Upper lobe of right lung (tissue), 1 donor: Measurements from ENCODE around the gene MPP2. TPM values are rescaled to one million over a fixed set of nuclear protein-coding genes. Genes with fewer than 3 reads are reported as not detected.

ENCODE experiments used
- ATAC-seq: fragments of 200-7000 bp; cut with Tn5 transposase; one replicate; pipeline ENCODE4 v1.9.1; 2020; ENCODE audit warnings: mild to moderate bottlenecking, moderate library complexity
- DNase-seq: peaks from one replicate; pipeline ENCODE4 v3.0.0-alpha.2; 2020
- H3K27ac ChIP-seq: fragments of 200-600 bp; one replicate; pipeline ENCODE4 v1.8.0; 2022
- H3K27me3 ChIP-seq: fragments of 200-600 bp; one replicate; pipeline ENCODE4 v1.8.0; 2022; ENCODE audit warnings: mild to moderate bottlenecking
- H3K36me3 ChIP-seq: fragments of 200-600 bp; one replicate; pipeline ENCODE4 v1.8.0; 2022
- H3K4me1 ChIP-seq: fragments of 200-600 bp; one replicate; pipeline ENCODE4 v1.8.0; 2022
- H3K4me3 ChIP-seq: fragments of 200-600 bp; one replicate; pipeline ENCODE4 v1.8.0; 2022; ENCODE audit warnings: mild to moderate bottlenecking
- H3K9me3 ChIP-seq: fragments of 200-600 bp; one replicate; pipeline ENCODE4 v1.8.0; 2022
- intact Hi-C: fragments of 100-400 bp; cut with DNase I; formaldehyde crosslinking; loops from one replicate; pipeline ENCODE4 v1.11.0; 2022
- long read RNA-seq: library from polyadenylated mRNA; unstranded; transcript quantifications from one replicate; pipeline ENCODE4 v2.0.0, GENCODE V29; 2021
- total RNA-seq: library from RNA; stranded (reverse); fragmentation: NEBNext Ultra II Directional; extraction: Animal tissue kit (Norgen Biotek cat#: 25700); gene quantifications from one replicate; pipeline ENCODE4 v1.2.1, GENCODE V29; 2021
- TF ChIP-seq, protein P1 (sequence below): fragments of 200-600 bp; IDR thresholded peaks from one replicate; pipeline ENCODE4 v1.8.0; 2022; ENCODE audit warnings: antibody characterized with exemption
- donor health status: DM: no; HTN: yes; CAD: no; lungs with severe emphysema.

Gene MPP2, protein sequence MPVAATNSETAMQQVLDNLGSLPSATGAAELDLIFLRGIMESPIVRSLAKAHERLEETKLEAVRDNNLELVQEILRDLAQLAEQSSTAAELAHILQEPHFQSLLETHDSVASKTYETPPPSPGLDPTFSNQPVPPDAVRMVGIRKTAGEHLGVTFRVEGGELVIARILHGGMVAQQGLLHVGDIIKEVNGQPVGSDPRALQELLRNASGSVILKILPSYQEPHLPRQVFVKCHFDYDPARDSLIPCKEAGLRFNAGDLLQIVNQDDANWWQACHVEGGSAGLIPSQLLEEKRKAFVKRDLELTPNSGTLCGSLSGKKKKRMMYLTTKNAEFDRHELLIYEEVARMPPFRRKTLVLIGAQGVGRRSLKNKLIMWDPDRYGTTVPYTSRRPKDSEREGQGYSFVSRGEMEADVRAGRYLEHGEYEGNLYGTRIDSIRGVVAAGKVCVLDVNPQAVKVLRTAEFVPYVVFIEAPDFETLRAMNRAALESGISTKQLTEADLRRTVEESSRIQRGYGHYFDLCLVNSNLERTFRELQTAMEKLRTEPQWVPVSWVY
- total RNA-seq, result 0.49 TPM
- long read RNA-seq, partial matches to known transcripts, result 3 of 6 reads
- long read RNA-seq, other reads (novel, unspliced or antisense), result 3 of 6 reads

- Histone ChIP-seq H3K27me3 (peaks cover 53% of the 10 kb centered on the region), H3K4me1 (peaks cover 27% of the 10 kb centered on the region), H3K9me3 (no peaks in the 10 kb centered on the region), H3K4me3 (peak within 1 kb of the TSS; percentile 54), H3K36me3 (no peaks in the 10 kb centered on the region), H3K27ac (peak within 1 kb of the TSS; percentile 47)
- DNase-seq, result peak; percentile 75
- intact Hi-C loops, result no loop called here
- TF ChIP-seq, protein P1, sequence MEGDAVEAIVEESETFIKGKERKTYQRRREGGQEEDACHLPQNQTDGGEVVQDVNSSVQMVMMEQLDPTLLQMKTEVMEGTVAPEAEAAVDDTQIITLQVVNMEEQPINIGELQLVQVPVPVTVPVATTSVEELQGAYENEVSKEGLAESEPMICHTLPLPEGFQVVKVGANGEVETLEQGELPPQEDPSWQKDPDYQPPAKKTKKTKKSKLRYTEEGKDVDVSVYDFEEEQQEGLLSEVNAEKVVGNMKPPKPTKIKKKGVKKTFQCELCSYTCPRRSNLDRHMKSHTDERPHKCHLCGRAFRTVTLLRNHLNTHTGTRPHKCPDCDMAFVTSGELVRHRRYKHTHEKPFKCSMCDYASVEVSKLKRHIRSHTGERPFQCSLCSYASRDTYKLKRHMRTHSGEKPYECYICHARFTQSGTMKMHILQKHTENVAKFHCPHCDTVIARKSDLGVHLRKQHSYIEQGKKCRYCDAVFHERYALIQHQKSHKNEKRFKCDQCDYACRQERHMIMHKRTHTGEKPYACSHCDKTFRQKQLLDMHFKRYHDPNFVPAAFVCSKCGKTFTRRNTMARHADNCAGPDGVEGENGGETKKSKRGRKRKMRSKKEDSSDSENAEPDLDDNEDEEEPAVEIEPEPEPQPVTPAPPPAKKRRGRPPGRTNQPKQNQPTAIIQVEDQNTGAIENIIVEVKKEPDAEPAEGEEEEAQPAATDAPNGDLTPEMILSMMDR, result no peak
- peak; percentile 44 for ATAC-seq
Observed at GRCh38 chr17:43907425-43907981, at the start of gene MPP2. TSS of gene MPP2 (minus strand) at chr17:43907536. CDS start at chr17:43904460, 3,076 bp downstream.

DNA sequence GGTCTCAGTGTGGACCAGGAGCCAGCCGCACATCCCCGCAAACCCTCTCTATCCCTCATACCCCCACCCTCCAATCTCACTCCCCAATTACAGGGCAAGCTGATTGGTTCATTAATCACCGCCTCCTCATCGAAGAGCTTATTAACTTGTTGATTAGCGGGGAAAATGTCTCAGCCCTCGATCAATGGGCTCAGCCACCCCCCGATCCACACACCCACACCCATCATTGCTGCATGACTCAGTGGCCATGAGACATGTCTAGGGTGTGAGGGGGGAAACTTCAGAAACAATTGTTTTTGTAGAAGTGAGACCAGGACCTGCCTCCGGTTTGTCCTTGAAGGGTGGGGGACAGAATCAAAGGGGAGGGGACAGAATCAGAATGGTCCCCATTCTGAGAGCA lies 48.9 kb upstream of the MPP2 start:
- Histone ChIP-seq H3K4me1 (peaks cover 5% of the 10 kb centered on the region), H3K27me3 (peaks cover 38% of the 10 kb centered on the region), H3K36me3 (no peaks in the 10 kb centered on the region), H3K9me3 (no peaks in the 10 kb centered on the region), H3K27ac (no peak overlapping the region), H3K4me3 (no peak overlapping the region)
- DNase-seq (no peak), ATAC-seq (no peak)
- TF ChIP-seq, protein P1, result no peak
- intact Hi-C loops, result no loop called here

DNA sequence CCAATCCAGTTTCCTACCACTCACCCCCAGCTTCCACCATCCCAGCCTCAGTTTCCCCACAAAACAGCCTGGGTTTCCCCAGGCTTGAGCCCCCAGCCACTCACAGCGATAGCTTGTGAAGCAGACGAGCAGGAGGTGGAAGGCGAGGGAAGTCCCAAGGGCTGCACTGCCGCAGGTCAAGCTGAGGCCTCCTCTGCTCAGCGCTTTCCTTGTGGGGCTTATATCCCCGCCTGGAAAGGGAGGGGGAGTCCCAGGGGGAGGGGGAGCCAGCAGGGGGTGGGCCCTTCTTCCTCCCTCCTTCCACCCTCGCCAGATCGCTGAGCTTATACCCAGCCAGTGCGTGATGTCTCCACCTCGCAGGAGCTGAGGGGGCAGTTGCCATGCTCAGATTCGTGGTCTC lies 46.4 kb upstream of the MPP2 start, which contains the start of gene PYY:
PYY (minus strand) TSS at position 195 of the 400 bp plus-strand sequence. CDS start 457 bp downstream, outside the sequence.
- ATAC-seq, result no peak
- Histone ChIP-seq H3K27ac (no peak within 1 kb of the TSS), H3K27me3 (peaks cover 58% of the 10 kb centered on the region), H3K9me3 (no peaks in the 10 kb centered on the region), H3K36me3 (no peaks in the 10 kb centered on the region), H3K4me1 (peaks cover 5% of the 10 kb centered on the region), H3K4me3 (no peak within 1 kb of the TSS)
- DNase-seq, result no peak
- TF ChIP-seq, protein P1, result no peak
- intact Hi-C loops, result no loop called here

- intact Hi-C loops, result no loop called here
- H3K27ac ChIP-seq, result no peak overlapping the region
- H3K9me3 ChIP-seq, result no peaks in the 10 kb centered on the region
- peaks cover 64% of the 10 kb centered on the region for H3K27me3 ChIP-seq
- no peak overlapping the region for H3K4me3 ChIP-seq
- peaks cover 5% of the 10 kb centered on the region for H3K4me1 ChIP-seq
- TF ChIP-seq, protein P1, result no peak
- ATAC-seq, result peak; percentile 8
- DNase-seq, result no peak
- H3K36me3 ChIP-seq, result no peaks in the 10 kb centered on the region
Observed at GRCh38 chr17:43952724-43953666, 45.7 kb upstream of the MPP2 start.

GRCh38 chr17:43952351-43952723 lies 45.0 kb upstream of the MPP2 start:
- TF ChIP-seq, protein P1, result no peak
- Histone ChIP-seq H3K36me3 (no peaks in the 10 kb centered on the region), H3K27me3 (peaks cover 68% of the 10 kb centered on the region), H3K9me3 (no peaks in the 10 kb centered on the region), H3K27ac (no peak overlapping the region), H3K4me3 (no peak overlapping the region), H3K4me1 (peaks cover 5% of the 10 kb centered on the region)
- ATAC-seq (peak; percentile 23), DNase-seq (no peak)
- intact Hi-C loops, result no loop called here
